ENCODE data around the gene NRL. TPM values are rescaled to one million over a fixed set of nuclear protein-coding genes. Genes with fewer than 3 reads are reported as not detected.

Gene NRL
- total and polyA plus RNA-seq, 9 of the 15 experiments (the other 6 are each of a cell fraction or from before 2014, with no cell fraction given): 0.07 to 2.7 (median 1.4) TPM; not detected in 1

GRCh38 chr14:24095271-24096068 is 19.3 kb downstream of the NRL start (continued):
- TF ChIP-seq MAX (CRISPR knock-in tag; IDR thresholded peaks at IDR 0.05) (peak; percentile 89), ZNF780A (CRISPR knock-in tag; IDR thresholded peaks at IDR 0.05) (no peak), PHF8 (IDR thresholded peaks at IDR 0.05; ENCODE audit: borderline replicate concordance, low read length) (peak; percentile 16; the same call in 1 of the 2 replicates), SMARCE1 (IDR thresholded peaks at IDR 0.05) (0 out of 2 replicates have a peak, but pooled peaks have one; percentile 30), RAD51 (IDR thresholded peaks at IDR 0.05; ENCODE audit: borderline replicate concordance, low read depth) (peak; percentile 96), ZNF324 (CRISPR knock-in tag; IDR thresholded peaks at IDR 0.05) (no peak), ARNT (IDR thresholded peaks at IDR 0.05) (peak in 1 of 2 experiments; percentile 62; a peak in 1 of 4 replicates), CREM (IDR thresholded peaks at IDR 0.05; ENCODE audit: low read depth) (peak; percentile 19; the same call in 1 of the 2 replicates), E4F1 (CRISPR knock-in tag; IDR thresholded peaks at IDR 0.05; ENCODE audit: borderline replicate concordance) (no peak), HIVEP1 (CRISPR knock-in tag; IDR thresholded peaks at IDR 0.05) (no peak), ZBTB17 (CRISPR knock-in tag; IDR thresholded peaks at IDR 0.05) (peak; percentile 41; the same call in 1 of the 2 replicates), TBP (optimal IDR thresholded peaks at IDR 0.05; ENCODE audit: low read depth, low read length) (peak; percentile 85), RBM25 (IDR thresholded peaks at IDR 0.05; ENCODE audit: low read depth, low read length, severe bottlenecking) (no peak), MAZ (CRISPR knock-in tag; conservative IDR thresholded peaks at IDR 0.05 in 1 of 2, IDR thresholded peaks at IDR 0.05 in 1 of 2) (peak in 1 of 2 experiments; percentile 61; a peak in 2 of 4 replicates), RBM39 (optimal IDR thresholded peaks at IDR 0.05; ENCODE audit: low read depth, low read length) (peak; percentile 52), CTBP1 (IDR thresholded peaks at IDR 0.05; ENCODE audit: borderline replicate concordance) (peak; percentile 42; the same call in 1 of the 2 replicates)
- TF ChIP-seq, protein P1, sequence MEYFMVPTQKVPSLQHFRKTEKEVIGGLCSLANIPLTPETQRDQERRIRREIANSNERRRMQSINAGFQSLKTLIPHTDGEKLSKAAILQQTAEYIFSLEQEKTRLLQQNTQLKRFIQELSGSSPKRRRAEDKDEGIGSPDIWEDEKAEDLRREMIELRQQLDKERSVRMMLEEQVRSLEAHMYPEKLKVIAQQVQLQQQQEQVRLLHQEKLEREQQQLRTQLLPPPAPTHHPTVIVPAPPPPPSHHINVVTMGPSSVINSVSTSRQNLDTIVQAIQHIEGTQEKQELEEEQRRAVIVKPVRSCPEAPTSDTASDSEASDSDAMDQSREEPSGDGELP (CRISPR knock-in tag; IDR thresholded peaks at IDR 0.05; ENCODE audit: borderline replicate concordance): peak; percentile 22; the same call in 1 of the 2 replicates
- TF ChIP-seq, protein P2, sequence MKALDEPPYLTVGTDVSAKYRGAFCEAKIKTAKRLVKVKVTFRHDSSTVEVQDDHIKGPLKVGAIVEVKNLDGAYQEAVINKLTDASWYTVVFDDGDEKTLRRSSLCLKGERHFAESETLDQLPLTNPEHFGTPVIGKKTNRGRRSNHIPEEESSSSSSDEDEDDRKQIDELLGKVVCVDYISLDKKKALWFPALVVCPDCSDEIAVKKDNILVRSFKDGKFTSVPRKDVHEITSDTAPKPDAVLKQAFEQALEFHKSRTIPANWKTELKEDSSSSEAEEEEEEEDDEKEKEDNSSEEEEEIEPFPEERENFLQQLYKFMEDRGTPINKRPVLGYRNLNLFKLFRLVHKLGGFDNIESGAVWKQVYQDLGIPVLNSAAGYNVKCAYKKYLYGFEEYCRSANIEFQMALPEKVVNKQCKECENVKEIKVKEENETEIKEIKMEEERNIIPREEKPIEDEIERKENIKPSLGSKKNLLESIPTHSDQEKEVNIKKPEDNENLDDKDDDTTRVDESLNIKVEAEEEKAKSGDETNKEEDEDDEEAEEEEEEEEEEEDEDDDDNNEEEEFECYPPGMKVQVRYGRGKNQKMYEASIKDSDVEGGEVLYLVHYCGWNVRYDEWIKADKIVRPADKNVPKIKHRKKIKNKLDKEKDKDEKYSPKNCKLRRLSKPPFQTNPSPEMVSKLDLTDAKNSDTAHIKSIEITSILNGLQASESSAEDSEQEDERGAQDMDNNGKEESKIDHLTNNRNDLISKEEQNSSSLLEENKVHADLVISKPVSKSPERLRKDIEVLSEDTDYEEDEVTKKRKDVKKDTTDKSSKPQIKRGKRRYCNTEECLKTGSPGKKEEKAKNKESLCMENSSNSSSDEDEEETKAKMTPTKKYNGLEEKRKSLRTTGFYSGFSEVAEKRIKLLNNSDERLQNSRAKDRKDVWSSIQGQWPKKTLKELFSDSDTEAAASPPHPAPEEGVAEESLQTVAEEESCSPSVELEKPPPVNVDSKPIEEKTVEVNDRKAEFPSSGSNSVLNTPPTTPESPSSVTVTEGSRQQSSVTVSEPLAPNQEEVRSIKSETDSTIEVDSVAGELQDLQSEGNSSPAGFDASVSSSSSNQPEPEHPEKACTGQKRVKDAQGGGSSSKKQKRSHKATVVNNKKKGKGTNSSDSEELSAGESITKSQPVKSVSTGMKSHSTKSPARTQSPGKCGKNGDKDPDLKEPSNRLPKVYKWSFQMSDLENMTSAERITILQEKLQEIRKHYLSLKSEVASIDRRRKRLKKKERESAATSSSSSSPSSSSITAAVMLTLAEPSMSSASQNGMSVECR (CRISPR knock-in tag; IDR thresholded peaks at IDR 0.05): peak; percentile 53; the same call in 1 of the 2 replicates
